ENCODE results near the gene CRMP1.

DNA sequence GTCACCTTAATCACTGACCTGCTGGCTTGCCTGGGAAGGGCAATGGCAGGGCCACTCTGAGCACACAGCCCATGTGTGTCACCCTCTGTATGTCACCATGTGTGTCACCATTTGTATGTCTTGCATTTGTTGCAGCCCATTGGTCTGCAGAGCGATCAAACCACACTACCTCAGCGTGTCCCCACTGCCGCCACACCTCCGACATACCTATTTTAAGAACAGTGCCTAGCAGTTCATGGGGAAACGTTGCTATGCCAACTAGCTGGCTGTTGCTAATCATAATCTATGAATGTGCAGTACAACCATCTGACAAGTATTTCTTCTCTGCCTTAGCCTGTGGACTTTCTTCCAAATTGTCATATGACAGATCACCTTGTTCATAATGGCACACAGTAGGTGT is 8.0 kb upstream of the CRMP1 start:
- TF ChIP-seq, protein P1, sequence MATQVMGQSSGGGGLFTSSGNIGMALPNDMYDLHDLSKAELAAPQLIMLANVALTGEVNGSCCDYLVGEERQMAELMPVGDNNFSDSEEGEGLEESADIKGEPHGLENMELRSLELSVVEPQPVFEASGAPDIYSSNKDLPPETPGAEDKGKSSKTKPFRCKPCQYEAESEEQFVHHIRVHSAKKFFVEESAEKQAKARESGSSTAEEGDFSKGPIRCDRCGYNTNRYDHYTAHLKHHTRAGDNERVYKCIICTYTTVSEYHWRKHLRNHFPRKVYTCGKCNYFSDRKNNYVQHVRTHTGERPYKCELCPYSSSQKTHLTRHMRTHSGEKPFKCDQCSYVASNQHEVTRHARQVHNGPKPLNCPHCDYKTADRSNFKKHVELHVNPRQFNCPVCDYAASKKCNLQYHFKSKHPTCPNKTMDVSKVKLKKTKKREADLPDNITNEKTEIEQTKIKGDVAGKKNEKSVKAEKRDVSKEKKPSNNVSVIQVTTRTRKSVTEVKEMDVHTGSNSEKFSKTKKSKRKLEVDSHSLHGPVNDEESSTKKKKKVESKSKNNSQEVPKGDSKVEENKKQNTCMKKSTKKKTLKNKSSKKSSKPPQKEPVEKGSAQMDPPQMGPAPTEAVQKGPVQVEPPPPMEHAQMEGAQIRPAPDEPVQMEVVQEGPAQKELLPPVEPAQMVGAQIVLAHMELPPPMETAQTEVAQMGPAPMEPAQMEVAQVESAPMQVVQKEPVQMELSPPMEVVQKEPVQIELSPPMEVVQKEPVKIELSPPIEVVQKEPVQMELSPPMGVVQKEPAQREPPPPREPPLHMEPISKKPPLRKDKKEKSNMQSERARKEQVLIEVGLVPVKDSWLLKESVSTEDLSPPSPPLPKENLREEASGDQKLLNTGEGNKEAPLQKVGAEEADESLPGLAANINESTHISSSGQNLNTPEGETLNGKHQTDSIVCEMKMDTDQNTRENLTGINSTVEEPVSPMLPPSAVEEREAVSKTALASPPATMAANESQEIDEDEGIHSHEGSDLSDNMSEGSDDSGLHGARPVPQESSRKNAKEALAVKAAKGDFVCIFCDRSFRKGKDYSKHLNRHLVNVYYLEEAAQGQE (IDR thresholded peaks at IDR 0.05; ENCODE audit: insufficient read depth in 1 of 2, low read depth in 2 of 2, low read length in 2 of 2) = no peak
- TF ChIP-seq SIN3A (IDR thresholded peaks at IDR 0.05; ENCODE audit: borderline replicate concordance, insufficient read depth, low read length) (no peak), TAF1 (IDR thresholded peaks at IDR 0.05; ENCODE audit: borderline replicate concordance, insufficient read depth, low read length) (no peak)
